ENCODE measurements around the gene RNF121.

GRCh38 chr11:72045849-72046248, 117.0 kb downstream of the RNF121 start:
- no peak for TF ChIP-seq CTCF (conservative IDR thresholded peaks at IDR 0.05; ENCODE audit: low read length)
- TF ChIP-seq EZH2phosphoT487 (IDR thresholded peaks at IDR 0.05; ENCODE audit: borderline replicate concordance): no peak
